GM21447 (cell line): ENCODE data around the gene SMTN.

Experiments used
- ATAC-seq: cut with Tn5 transposase; IDR thresholded peaks from one replicate; pipeline ENCODE4 v1.9.1; 2021; ENCODE audit not compliant: unreplicated experiment

Gene SMTN

DNA sequence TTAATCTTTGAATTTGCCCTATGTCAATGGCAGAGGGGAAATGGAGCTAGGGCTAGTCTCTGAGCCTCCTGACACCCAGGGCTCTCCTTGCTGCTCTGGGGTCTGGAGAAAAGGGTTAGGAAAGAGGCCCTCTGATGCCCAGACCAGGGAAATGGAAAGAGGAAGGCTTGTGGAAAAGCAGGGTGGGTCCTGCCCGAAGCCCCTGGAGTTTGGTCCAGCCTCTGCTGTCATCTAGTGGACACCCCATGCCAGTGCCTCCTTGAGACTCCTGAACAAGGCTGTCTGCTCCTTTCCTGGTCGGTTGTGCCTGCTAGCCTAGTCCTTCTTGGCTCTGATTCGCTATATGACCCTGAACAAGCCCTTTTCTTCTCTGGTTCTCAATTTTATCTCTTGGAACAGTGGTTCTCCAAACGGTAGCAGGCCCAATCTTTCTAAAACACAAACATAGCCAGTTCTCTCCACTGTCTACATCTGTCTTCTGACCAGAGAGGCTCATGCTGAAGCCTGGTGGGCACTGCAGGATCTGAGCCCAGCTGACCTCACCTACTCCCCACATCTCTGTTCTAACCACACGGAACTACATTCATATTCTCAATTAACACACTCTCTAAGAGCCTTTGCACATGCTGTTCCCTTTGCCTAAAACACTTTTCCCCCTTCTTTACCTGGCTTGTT, 68.0 kb downstream of the SMTN start:
- ATAC-seq: no peak

DNA sequence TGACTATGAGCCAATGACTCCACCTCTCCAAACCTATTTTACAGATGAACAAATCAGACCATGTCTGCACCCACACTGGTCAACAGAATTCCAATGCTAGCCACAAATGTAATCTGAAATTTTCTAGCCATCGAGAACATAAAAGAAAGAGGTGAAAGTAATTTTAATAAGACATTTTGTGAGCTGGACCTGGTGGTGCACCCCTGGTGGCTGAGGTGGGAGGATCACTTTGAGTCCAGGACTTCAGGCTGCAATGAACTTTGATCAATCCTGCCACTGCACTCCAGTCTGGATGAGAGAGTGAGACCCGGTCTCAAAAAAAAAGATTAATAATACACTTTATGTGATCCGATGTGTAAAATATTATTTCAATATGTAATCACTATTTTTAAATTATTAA, 69.5 kb downstream of the SMTN start:
- ATAC-seq: no peak

DNA sequence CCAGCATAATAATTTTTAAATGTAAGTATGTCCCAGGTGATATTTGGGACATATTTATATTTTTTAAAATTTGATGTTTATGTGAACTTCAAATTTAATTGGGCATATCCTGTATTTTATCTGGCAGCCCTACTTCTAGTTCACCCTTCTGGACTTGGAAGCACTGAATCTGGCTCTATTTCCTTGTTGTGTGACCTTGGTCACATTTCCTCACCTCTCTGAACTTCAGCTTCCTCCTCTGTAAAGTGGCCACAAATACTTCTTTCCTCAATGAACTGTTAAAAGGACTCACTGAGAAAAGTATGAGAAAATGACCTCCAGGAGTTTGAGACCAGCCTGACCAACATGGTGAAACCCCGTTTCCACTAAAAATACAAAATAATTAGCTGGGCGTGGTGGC, 70.8 kb downstream of the SMTN start:
- no peak for ATAC-seq

DNA sequence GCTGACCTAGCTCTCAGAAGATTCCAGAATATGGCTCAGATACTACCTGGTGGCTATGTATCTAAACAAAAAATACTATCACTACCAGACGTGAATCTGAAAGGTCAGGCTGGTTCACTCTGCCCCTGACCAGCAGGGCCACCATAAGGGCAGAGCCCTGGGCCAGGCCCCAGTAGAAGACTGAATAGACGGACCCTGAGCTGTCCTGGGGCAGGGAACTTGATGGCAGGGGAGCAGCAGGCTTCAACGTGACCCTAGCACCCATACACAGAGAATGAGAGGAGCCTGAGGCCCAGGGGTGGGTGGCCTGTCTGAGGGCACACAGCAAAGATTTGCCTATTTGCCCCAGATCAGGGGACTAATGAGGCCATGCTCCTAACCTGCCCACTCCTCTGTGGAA, 72.2 kb downstream of the SMTN start:
- no peak for ATAC-seq
